Chondrocyte (in vitro differentiated cells): ENCODE results near the gene IQSEC3. TPM values are rescaled to one million over a fixed set of nuclear protein-coding genes. Genes with fewer than 3 reads are reported as not detected.

Experiments
- DNase-seq: peaks from one replicate; pipeline ENCODE4 v3.0.0; 2021; ENCODE audit warnings: mixed read lengths, low spot score
- H3K27ac Mint-ChIP-seq: one replicate; pipeline ENCODE4 v1.8.0; 2021; ENCODE audit warnings: mild to moderate bottlenecking, moderate library complexity, mixed read lengths; ENCODE audit not compliant: unreplicated experiment
- H3K27me3 Mint-ChIP-seq: 2 replicates; pipeline ENCODE4 v1.8.0; 2021; ENCODE audit warnings: low read depth, mixed read lengths
- H3K36me3 Mint-ChIP-seq: 2 replicates; pipeline ENCODE4 v1.8.0; 2021; ENCODE audit warnings: low read depth, mixed read lengths
- H3K4me1 Mint-ChIP-seq: 2 replicates; pipeline ENCODE4 v1.8.0; 2021; ENCODE audit warnings: low read depth, mild to moderate bottlenecking, mixed read lengths
- H3K4me3 Mint-ChIP-seq: one replicate; pipeline ENCODE4 v1.8.0; 2021; ENCODE audit warnings: mild to moderate bottlenecking, moderate library complexity, mixed read lengths; ENCODE audit not compliant: unreplicated experiment
- H3K9me3 Mint-ChIP-seq: 2 replicates; pipeline ENCODE4 v1.8.0; 2021; ENCODE audit warnings: low read depth, mixed read lengths
- CTCF ChIP-seq: fragments of 200-600 bp; sonication (generic); IDR thresholded peaks from 2 replicates; pipeline ENCODE4 v1.5.0; 2021; ENCODE audit warnings: antibody characterized with exemption, mild to moderate bottlenecking, moderate library complexity
- total RNA-seq: library from RNA; stranded (reverse); gene quantifications from 3 replicates; pipeline ENCODE4 v1.2.1, GENCODE V29; 2021

IQSEC3 gene
- total RNA-seq, 1 donor from 2014 or later = not detected

GRCh38 chr12:204261-204678 is 137.7 kb downstream of the IQSEC3 start:
- Mint-ChIP-seq H3K4me1 (peaks cover 13% of the 10 kb centered on the region), H3K9me3 (no peaks in the 10 kb centered on the region), H3K27ac (no peak overlapping the region), H3K4me3 (peak overlapping the region; percentile 61), H3K36me3 (peaks cover 5% of the 10 kb centered on the region), H3K27me3 (peaks cover 49% of the 10 kb centered on the region)
- no peak for TF ChIP-seq CTCF
- no peak for DNase-seq

DNA sequence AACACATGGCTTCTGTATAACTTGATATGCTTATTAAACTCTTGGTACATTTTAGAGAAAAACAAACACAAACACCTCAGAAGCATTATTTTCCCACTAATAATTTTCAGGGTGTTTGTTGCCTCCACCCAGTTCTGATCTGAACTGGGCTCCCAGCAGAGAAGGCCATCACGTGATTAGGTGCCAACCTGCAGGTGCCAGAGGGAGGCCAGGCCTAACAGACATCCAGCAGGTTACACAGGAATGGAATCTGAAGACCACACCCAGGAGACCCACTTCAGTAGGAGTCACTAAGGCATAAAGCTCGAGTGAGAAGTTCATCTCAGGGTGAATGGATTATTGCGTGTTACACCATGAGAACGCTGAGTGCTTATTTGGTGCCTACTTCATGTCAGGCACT is 138.5 kb downstream of the IQSEC3 start:
- no peak for DNase-seq
- Mint-ChIP-seq H3K27ac (no peak overlapping the region), H3K4me3 (no peak overlapping the region), H3K9me3 (no peaks in the 10 kb centered on the region), H3K4me1 (peaks cover 8% of the 10 kb centered on the region), H3K36me3 (peaks cover 5% of the 10 kb centered on the region), H3K27me3 (peaks cover 53% of the 10 kb centered on the region)
- no peak for TF ChIP-seq CTCF

GRCh38 chr12:206746-207440 is 140.3 kb downstream of the IQSEC3 start:
- Mint-ChIP-seq H3K27ac (no peak overlapping the region), H3K9me3 (no peaks in the 10 kb centered on the region), H3K36me3 (peaks cover 5% of the 10 kb centered on the region), H3K4me3 (no peak overlapping the region), H3K27me3 (peaks cover 59% of the 10 kb centered on the region), H3K4me1 (peaks cover 8% of the 10 kb centered on the region)
- peak; percentile 70 for DNase-seq
- TF ChIP-seq CTCF = no peak

DNA sequence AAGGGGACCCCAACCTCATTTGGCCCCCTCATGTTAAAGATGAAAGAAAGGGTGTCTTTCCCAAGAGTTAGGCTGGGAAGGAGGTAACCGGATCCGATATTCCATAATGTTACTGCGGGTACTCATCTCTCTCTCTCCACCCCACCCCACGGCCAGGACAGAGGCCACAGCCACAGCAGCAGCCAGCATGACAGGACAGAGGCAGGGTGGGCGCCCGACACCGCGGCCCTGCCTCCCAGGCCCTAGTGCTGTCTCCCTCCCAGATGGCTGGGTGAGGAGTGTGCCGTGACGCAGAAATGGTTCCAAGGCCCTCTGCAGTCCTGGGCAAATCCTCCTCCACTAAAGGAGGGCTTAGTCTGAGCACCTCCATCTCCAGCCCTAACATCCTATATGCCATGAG is 141.2 kb downstream of the IQSEC3 start:
- peaks cover 55% of the 10 kb centered on the region for H3K27me3 Mint-ChIP-seq
- no peak overlapping the region for H3K27ac Mint-ChIP-seq

DNA sequence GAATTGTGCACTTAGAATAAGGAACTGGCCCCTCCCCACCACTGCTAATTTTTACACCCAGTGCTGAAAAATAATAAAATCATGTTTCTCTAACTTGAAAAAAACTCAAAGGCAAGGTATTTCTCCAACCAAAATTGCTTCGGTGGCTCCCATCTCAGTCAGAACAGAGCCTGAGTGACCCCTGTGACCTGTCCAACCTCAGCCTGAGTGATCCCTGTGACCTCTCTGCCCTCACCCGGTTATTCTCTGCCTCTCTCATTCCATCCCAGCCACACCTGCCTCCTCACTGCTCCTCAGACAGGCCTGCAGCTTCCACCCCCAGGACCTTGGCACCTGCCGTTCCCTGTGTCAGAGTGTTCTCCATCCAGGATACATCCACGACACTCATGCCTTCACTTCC is 142.2 kb downstream of the IQSEC3 start:
- Mint-ChIP-seq H3K27me3 (peaks cover 65% of the 10 kb centered on the region), H3K4me3 (no peak overlapping the region), H3K4me1 (peaks cover 9% of the 10 kb centered on the region), H3K27ac (no peak overlapping the region), H3K9me3 (no peaks in the 10 kb centered on the region), H3K36me3 (peaks cover 5% of the 10 kb centered on the region)
- no peak for TF ChIP-seq CTCF
- DNase-seq = no peak

More for the DNA sequence above, 141.2 kb downstream of the IQSEC3 start:
- H3K4me1 Mint-ChIP-seq = peaks cover 4% of the 10 kb centered on the region
- H3K36me3 Mint-ChIP-seq = peaks cover 5% of the 10 kb centered on the region
- no peaks in the 10 kb centered on the region for H3K9me3 Mint-ChIP-seq
- peak; percentile 54 for DNase-seq
- TF ChIP-seq CTCF = no peak
- no peak overlapping the region for H3K4me3 Mint-ChIP-seq
